Choroid plexus epithelial cell (primary cell): ENCODE data around the gene TMEM43.
A peak's percentile ranks its signal among the peaks of the same experiment; 100 is the strongest.

ENCODE experiments used
- DNase-seq: peaks from one replicate; pipeline ENCODE4 v3.0.0-alpha.2; 2010; ENCODE audit warnings: low read depth
- H3K4me3 ChIP-seq: 2 replicates; pipeline ENCODE4 v1.5.1; 2011; ENCODE audit warnings: low read depth, mild to moderate bottlenecking, control low read depth, low read length, moderate library complexity
- CTCF ChIP-seq: conservative IDR thresholded peaks from 2 replicates; pipeline ENCODE4 v1.5.1; 2011; ENCODE audit warnings: low read depth, mild to moderate bottlenecking, control low read depth, inconsistent platforms, low read length, moderate library complexity

TMEM43 gene

DNA sequence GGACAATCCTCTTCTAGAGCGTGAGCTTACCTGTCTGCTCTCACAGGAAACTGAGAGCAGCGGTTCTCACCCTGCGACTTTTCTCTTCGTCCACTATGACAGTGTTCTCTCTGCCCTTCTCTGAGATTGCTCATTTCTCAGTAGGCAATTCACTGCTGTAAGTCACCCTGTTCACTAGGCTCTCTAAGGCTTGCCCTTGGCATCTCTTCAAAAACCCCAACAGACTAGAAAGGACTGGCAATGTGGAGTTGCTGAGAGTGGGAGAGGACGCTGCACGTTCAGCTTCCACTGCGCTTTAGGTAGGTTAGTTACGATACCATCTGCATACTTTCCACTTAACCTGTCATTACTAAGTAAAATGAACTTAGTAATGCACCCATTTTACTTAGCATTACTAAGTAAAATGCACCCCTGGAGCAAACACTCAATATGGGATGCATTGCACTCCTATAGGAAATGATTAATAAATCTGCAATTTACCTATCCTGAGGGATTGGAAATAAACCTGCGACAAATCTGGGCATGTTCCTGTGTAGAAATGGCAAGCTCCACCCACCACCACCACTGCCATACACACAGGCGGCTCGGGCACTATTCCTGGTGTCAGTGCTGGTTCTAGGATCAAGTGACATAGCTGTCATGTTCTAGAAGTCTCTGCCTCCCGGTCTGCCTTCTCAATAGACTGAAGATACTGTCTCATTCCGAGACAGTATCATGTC, 32.1 kb downstream of the TMEM43 start:
- no peak for DNase-seq
- TF ChIP-seq CTCF, result no peak
- H3K4me3 ChIP-seq, result no peak overlapping the region

DNA sequence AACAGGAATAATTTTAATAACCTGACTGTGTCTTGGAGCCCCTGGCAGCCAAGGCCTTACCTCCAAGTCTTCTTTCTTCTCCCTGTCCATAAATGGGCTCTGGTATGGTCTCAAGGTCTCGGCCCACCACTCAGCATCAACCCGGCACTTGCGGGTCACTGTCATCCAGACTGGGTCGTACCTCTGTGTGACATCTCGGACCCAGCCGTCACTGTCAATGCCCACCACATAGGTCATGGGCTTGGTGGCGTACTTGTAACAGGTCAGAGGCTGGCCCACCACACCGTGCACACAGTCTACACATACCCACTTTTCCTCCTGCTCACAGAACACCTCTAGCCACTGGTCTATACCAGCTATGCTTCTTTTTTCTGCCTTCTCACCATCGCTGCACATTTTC, 33.1 kb downstream of the TMEM43 start:
- no peak overlapping the region for H3K4me3 ChIP-seq
- no peak for TF ChIP-seq CTCF
- DNase-seq, result no peak

DNA sequence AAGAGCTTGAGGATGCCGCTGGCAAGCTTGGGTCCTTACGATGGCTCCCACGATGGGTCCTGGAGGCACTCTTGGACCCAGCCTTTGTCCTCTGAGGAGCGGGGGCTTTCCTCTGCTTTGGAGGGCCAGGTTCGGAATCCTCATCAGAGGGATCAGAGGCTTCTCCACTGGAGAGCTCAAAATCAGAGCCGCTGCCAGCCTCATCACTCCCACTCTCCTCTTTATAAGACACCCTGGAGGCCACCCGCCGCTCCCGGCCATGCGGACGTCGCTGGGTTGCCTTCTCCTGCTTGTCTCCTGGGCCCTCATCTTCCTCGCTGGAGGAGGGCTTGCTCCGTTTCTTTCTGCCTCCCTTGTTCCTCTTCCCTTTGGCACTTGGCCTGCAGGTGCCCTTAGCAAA, 33.5 kb downstream of the TMEM43 start:
- no peak for TF ChIP-seq CTCF
- DNase-seq, result no peak
- H3K4me3 ChIP-seq, result no peak overlapping the region

GRCh38 chr3:14159426-14159825, 34.6 kb downstream of the TMEM43 start:
- no peak for DNase-seq
- H3K4me3 ChIP-seq, result no peak overlapping the region
- no peak for TF ChIP-seq CTCF

DNA sequence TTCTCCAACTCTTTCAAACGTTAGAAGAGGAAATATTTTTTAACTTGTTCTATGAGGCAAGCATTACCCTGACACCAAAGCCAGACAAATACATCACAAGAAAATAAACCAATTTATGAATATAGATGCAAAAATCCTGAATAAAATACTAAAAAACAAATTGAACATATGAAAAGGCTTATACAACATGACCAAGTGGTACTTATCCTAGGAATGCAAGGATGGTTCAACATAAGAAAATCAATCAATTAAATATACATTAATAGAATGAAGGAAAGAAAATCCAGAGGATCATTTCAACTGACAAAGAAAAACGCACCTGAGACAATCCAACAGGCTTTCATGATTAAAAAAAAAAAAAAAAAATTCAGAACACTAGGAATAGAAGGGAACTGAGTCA, 36.4 kb downstream of the TMEM43 start:
- DNase-seq, result no peak
- TF ChIP-seq CTCF, result no peak

GRCh38 chr3:14162178-14162577, 37.3 kb downstream of the TMEM43 start:
- H3K4me3 ChIP-seq, result no peak overlapping the region
- TF ChIP-seq CTCF, result no peak
- DNase-seq, result peak; percentile 48

More for the DNA sequence above, 36.4 kb downstream of the TMEM43 start:
- no peak overlapping the region for H3K4me3 ChIP-seq

GRCh38 chr3:14166877-14167603, 42.2 kb downstream of the TMEM43 start:
- H3K4me3 ChIP-seq, result no peak overlapping the region
- peak; percentile 68 for DNase-seq
- TF ChIP-seq CTCF, result no peak
